HS-5 (cell line): Measurements from ENCODE around the gene LRTM2.

Experiments
- DNase-seq: peaks from one replicate; pipeline ENCODE4 v3.0.0-alpha.2; 2012; ENCODE audit warnings: low read depth

Gene LRTM2

DNA sequence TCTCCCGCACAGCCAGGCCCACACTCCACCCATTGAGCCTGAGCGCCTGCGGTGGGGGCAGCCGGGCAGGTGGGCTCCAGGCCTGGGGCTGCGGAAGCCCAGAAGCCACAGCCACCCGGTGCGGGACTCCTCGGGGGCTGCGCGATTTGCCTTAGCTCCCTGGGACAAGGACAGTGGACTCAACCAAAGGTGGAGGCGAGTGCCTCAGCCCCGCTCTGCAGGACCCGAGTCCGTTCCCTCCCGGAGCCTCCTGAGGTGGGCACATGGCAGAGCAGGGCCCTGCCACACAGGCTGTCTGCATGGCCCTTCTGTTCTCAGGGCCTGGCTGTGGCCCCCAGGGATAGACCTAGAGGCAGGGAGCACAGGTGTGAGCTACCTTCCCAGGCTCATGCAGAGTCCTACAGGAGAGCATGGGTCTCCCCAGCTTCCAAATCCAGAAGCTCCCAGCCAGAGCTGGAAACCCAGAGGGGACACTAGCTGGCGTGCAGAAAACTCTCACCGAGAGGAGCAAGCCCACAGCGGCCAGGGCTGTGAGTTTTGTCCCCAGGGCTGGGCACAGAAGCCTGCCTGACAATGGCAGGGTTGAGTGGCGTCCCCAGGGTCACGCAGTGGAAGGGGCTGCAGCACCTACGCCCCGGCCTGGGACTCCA, 22.2 kb upstream of the LRTM2 start:
- no peak for DNase-seq

DNA sequence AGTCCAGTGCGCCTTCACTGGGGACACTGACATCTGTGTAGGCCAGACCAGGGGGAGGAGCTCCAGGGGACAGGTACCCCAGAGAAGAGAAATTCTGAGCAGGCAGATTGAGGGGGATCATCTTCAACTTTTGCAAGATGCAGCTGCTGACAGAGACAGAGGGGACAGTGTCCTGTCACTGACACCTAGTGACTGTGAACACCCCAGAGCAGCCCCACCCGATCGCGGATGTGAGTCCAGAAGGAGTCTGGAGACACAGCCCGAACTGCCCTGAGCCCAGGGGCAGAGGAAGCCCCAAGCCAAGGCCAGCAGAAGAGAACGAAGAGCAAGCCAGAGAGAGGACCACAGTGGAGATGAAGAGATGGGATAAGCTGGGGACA, 21.7 kb upstream of the LRTM2 start:
- no peak for DNase-seq

DNA sequence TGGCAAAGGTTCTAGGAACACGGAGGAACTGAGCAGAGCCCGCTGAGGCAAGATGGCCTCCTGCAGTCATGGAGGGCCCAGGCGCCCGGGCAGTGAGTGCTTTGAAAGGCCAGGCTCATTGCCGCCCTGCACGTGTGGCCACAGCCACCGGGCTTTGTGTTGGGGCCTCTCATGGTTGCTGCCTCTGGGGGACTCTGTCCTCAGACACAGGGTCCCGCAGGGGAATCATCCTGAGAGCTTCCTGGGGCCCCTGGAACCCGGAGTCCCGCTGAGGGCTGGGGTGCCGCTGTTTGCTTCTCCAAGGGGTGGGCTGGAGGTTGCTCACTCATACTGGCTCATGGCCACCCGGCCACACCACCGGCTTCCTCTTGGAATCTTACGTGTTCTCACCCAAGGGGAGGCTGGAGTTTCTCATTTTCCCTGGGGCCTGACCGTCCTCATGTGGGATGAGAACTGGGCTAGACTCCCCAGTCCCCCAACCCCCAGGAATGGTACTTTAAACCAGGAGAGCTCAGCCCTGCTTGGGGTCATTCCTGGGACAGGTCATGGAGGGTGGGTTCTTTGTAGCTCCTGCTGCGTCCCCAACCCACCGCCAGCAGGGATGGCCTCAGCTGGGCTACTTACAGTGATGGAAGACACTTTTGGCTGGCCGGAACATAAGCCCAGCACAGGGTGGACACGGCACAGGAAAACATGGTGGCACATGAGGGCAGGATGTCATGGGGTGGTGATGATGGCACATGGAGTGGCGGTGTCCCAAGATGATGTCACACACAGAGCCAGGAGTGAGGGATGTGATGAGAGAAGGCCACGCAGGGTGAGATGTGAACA, 21.1 kb upstream of the LRTM2 start:
- DNase-seq: no peak

- no peak for DNase-seq
Observed at GRCh38 chr12:1799882-1800400, 20.4 kb upstream of the LRTM2 start.

- no peak for DNase-seq
Observed at GRCh38 chr12:1800401-1801302, 19.7 kb upstream of the LRTM2 start.

DNA sequence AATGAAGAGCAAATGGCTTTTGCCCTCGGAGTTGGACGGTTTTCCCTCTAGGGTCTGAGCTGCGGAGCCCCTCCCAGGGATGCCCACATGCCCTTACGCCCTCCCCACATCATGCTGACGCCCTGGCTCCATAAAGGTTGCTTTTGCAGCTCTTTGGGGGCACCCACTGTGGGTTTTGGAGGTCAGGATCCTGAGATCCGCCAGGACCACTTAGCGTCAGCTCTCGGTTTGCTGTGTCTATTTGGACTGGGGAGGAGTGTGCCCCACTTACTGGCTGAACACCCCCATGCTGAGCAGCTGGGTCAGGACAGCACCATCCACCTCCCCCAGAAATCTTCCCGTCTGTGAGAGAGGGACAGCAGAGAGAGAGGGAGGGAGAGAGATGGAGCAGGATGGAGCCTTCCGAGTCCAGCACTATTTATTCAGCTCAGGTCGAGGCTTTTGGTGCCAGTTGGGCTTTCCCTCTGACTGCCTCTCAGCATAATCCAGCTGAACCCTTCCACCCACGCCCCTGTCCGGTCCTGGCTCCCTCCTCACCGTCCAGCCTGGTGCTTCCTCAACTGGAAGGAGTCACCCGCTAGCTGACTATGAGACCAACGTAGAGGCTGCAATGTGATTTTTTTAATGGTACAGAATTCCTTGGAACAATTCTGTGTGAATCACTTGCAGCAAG, 18.9 kb upstream of the LRTM2 start:
- no peak for DNase-seq

GRCh38 chr12:1803736-1804135, 16.6 kb upstream of the LRTM2 start:
- DNase-seq: no peak

DNA sequence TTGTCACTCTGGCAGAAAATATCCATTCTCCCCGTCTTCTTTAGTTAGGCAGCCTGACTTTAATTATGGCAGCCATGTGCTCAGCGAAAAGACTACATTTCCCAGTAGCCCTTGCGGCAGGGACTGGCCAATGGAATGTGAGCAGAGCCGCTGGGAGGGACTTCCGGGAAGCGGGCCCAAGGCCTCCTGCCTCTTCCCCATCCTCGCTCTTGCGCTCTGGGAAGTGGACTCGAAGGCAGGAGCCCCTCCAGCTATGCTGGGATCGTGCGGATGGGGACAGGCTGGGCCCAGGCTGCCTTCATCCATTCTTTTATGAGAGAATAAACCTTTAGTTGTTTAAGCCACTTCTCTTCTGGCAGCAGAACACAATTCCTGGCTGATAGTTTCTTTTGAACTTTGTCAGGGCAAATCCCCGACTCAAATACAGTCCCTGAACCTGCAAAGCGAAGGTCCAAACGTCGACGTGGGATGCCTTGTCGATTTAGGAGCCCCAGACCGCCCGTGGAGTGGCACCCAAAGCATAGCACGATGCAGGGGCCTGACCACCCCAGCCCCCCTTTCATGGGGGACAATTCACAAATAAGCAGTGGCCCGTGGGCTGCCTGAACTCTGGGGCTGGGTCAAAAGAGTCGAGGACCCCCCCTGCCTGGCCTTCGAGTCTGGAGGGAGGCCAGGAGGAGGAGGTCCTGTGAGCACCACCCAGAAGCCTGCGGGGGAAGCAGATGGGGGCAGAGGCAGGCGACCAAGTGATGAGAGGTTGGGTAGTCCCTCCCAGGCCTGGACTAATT, 15.6 kb upstream of the LRTM2 start:
- peak; percentile 54 for DNase-seq

DNA sequence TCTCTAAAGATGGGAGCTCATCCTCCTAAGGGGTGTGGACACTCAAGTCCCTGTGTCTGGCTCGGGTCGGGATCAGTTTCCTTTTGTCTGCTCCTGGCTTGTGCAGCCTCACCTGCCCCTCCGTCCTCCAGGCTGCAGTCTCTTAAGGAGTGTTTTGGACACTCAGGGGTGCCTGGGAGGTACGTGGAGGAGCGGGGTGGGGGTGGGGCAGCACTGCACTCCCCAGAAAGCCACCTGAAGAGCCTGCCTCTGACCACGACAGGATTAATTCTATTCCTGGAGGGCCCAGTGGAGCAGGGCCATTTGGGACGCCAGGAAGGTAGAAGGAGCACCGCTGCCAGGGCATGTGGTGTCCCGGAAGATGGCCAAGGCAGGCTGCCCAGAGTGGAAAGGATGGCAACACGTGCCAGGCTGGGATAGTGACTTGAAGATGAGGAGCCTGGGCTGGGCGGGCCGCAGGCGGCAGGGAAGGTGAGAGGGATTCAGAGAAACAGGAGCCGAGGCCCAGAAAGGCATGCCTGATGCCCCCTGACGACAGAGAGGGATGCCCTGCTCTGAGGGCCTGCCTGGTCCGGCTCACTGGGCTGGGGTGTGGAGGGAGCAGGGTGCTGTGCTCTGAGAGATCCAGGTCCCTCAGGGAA, 14.8 kb upstream of the LRTM2 start:
- no peak for DNase-seq

- DNase-seq: no peak
Observed at GRCh38 chr12:1806301-1807086, 13.9 kb upstream of the LRTM2 start.

DNA sequence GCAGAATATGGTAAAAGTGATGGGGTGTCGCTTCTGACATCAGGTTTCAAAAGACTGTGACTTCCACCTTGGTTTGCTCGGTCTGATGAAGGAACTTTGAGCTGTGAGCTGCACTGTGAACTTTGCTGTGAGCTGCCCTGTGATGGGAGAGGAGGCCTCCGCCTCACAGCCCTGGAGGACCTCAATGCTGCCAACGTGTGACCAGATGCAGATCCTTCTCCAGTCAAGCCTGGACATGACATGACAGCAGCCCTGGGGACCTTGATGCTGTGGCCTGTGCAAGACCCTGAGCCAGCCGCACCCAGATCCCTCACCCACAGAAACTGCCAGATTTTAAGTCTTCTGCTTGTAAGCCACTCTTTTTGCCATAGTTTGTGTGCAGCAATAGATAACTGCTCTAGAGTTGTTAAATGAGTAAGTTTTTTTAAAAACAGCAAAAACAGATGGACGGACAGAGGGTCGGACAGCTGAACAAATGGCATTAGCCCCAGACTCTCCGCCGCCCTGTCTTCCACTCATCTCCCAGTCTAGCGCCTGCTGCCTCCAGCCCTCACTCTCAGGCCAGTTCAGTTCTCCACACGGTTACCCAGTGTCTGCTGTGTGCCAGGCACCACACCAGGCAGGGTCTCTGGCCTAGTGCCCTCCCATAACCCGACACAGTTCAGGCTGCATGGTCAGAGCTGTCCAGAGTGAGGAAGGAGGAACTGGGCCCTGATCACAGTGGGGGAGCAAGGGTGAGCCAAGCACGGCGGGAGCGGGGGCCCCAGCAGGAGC, 13.1 kb upstream of the LRTM2 start:
- no peak for DNase-seq

DNA sequence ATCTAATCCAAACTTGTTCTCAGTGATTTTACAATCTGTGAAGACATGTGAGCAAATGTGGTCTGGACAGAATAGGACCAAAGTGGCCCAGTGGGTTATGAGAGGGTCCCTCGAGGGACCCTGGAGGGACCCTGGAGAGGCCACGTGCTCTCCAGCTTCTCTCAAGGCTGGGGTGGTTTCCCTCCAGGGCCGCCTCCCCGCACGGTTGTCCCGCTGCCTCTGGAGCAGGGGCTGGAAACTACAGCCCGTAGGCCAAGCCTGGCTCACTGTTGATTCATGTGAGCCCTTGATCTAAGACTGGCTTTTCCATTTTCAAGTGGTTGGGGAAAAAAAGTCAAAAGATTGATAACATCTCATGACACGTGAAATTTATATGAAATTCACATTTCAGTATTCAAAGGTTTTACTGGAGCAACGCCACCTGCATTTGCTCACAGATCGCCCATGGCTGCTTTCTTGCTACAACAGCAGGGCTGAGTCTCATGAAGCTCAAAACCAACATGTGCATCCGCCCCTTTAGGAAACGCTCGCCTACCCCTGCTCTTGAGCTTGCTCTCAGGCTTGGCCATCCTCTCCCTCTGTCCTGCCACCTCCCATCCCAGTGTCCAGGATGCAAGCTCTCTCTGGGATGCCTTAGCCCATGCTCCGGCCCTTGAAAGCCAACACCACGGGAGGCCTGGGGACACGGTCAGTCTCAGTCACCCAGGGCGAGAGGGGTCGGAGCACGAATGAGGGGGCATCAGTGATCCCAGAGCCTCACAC, 12.1 kb upstream of the LRTM2 start:
- DNase-seq: no peak

DNA sequence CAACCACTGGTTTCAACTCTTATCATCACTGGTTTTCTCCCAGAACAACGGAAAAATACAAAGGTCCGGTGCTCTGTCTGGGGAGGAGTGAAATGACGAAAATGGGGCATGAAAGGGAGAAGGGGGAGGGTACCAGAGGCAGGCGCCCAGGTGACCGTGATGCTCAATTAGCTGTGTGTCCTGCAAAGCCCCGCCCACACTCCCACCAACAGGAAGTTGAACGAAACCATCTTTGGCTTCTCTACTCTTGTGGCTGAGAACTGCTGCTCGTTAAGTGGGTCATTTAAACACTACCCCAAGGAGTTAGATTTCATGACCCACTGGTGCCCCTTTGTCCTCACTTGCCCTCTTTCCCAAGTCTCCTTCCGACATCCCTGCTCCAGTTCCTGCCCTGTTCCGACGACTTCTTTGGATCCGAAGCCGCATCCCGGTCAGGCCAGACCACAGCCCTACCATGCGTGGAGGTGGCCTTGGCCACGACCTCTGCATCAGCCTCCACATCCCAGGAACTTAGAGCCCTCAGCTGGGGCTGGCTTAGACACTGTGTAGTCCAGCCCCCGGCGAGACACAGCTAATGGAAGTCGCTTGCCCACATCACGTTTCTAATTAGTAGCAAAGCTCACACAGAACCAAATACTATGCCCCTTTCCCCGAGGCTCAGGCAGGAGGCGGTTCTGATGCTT, 11.4 kb upstream of the LRTM2 start:
- DNase-seq: no peak

DNA sequence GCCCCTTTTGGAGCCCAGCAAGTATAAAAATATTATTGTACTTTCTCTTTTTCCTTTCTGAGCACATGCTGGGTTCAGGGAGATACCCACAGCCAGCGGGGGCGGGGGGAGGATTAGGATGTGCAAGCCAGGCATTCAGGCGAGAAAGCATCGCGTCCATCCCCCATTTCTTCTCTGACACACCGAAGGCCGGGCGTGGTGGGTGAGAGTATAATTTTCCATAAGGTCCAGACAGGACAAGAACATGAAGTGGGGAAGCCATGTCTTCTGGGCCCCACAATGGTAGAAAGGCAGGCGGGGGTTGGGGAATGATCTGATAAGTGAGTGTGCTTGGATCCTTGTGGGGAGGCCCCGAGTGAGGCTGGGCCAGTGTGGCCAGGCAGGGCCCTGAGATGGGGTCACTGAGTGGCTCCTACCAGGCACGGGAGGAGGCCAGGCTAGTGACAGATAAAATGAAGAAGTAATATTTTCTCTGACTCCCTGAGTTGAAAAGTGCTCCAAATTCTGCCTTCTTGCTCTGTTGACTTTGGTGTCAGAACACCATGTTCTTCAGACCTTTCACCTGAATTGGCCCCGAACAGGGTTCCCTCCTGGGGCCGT, 10.7 kb upstream of the LRTM2 start:
- no peak for DNase-seq

GRCh38 chr12:1810201-1810930, 10.0 kb upstream of the LRTM2 start:
- no peak for DNase-seq

DNA sequence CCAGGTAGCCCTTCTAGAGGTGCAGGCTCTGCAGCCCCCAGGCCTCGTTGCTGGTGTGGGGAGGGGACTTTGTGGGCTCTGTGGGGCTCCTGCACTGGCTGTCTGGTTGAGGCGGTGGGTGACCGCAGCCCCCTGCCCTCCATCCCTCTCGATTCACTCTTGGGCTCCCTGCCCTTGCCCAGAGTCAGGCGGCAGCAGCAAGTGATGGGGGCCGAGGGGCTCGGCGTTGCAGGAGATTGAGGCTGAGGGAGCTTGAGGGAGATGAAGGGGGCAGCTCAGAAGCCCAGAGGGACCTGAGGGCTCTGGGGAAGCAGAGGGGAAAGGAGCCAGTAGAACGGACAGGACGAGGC, 9.5 kb upstream of the LRTM2 start:
- no peak for DNase-seq
